GM19455 (cell line): ENCODE data around the gene TMEM132D.
"Not testable (repeated sequence)": the region's sequence is repeated elsewhere in the genome, so short reads cannot be mapped to it uniquely, and the experiment has no call there.

Source experiments
- ATAC-seq: cut with Tn5 transposase; IDR thresholded peaks from one replicate; pipeline ENCODE4 v1.9.1; 2021; ENCODE audit not compliant: unreplicated experiment

TMEM132D gene

DNA sequence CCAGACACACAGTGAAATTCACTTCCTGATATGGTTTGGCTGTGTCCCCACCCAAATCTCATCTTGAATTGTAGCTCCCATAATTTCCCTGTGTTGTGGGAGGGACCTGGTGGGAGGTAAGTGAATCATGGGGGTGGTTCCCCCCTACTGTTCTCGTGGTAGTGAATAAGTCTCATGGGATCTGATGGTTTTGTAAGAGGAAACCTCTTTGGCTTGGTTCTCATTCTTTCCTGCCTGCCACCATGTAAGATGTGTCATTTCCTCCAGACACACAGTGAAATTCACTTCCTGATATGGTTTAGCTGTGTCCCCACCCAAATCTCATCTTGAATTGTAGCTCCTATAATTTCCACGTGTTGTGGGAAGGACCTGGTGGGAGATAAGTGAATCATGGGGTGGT is 354.8 kb downstream of the TMEM132D start:
- ATAC-seq = not testable (repeated sequence)

DNA sequence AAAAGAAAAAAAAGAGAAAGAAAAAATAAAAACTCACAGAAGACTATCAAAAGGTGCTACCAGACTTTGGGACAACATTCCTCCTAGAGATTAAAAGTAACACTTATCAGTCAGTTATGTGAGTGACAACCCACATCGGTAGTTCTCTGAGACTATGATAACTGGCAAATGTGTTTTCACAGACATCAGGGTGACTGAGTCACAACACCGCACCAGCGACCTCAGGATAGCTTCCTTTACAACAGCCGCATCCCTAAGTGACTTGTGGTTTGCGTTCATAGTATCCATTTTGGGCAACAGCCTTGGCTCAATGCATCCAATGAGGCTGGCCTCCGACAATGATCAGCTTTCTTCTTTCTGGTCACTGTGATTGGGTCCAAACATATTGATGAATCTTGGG is 359.1 kb downstream of the TMEM132D start:
- ATAC-seq = no peak

DNA sequence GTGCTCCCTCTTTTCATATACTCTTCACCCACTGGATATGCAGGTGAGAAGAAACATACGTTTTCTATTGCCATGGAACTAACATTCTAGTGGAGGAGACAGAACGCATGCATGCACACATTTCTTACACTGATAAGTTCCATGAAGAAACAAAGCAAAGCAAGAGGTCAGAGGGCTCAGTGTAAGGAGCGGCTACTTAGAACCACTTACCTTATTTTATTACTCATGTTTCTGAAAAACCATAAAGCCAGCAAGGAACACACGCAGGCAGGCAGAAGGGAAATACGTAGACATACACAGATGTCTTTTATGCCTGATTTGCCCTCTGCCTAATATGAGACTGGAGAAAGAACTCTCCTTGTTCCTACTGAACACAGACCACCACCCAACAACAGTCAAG is 362.9 kb downstream of the TMEM132D start:
- no peak for ATAC-seq

DNA sequence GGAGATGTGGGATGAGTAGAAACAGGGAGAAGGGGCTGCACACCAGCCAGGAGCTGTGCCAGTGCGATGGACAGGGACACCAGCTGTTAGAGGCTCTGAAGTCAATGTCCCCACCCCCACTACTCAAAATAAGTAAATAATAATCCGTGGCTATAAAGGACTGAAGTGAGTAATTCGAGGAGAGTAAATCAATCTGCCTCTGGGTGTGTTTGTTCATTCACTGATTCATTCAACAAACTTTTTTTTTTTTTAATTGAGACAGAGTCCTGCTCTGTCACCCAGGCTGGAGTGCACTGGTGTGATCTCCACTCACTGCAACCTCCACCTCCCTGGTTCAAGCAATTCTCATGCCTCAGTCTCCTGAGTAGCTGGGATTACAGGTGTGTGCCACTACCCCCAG is 363.6 kb downstream of the TMEM132D start:
- no peak for ATAC-seq

DNA sequence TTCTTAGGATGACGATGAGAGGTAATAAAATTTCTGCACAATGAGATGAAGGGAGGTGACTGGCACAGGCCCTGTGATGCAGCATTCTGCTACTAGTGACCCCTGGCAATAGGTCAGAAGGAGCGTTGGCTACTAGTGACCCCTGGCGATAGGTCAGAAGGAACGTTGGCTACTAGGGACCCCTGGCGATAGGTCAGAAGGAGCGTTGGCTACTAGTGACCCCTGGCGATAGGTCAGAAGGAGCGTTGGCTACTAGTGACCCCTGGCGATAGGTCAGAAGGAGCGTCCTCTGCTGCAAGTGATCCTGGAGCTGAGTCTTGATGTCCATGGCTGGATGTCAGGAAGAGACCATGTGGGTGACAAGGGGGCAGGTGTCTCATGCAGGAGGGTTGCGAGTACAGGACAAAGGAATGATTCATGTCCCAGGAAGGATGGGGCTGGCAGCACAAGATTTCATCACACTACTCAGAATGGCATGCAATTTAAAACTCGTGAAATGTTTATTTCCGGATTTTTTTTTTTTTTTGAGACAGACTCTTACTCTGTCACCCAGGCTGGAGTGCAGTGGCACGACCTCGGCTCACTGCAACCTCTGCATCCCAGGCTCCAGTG is 365.0 kb downstream of the TMEM132D start:
- ATAC-seq = not testable (repeated sequence)

DNA sequence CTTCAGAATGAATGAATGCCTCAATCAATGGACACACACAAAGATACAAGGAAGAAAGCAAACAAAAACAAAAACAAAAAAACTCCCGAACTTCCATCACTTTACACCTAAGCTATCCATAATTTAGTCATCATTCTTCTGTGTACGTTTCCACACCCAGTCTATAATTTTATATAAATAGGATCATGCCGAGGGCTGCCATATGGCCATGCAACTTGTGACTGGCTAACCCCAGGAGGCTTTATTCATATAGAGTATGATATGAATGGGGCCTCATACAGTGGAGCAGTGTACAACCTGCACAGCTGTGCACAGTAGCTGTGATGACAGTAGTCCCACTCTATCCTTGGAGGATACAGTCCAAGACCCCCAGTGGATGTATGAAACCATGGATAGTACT is 365.7 kb downstream of the TMEM132D start:
- no peak for ATAC-seq

DNA sequence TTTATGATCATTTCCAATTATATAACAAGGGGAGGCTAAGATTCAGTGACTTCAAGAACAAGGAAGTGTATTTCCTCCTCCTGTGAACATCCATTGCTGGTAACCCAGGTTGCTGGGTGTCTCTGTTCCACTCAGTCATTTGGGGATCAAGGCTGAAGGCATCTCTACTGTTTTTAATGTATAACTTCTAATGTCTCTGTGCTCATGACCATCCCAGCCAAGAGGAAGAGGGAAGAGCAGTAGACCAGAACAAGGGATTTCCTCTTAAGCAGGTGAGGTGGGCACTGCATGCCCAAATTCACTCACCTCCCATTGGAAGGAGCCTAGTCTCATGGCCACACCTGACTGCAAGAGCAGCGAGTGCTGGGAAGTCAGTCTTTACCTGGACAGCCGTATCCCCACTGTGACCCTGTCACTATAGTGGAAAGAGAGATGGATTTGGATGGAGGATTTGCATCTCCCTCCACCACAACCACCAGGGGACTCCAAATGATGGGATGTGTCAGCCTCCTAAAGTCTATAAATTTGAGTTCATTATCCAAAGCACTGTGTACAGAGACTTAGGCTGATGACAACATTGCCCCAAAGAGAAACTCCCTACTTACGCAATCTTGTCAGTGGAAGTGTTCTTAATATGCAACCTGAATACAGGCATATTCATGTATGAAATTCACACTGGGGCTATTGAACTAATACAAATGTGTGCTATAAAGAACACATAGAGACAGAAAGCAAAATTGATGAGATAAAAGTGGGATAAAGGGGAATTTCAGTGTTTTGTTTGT is 368.7 kb downstream of the TMEM132D start:
- ATAC-seq = no peak

DNA sequence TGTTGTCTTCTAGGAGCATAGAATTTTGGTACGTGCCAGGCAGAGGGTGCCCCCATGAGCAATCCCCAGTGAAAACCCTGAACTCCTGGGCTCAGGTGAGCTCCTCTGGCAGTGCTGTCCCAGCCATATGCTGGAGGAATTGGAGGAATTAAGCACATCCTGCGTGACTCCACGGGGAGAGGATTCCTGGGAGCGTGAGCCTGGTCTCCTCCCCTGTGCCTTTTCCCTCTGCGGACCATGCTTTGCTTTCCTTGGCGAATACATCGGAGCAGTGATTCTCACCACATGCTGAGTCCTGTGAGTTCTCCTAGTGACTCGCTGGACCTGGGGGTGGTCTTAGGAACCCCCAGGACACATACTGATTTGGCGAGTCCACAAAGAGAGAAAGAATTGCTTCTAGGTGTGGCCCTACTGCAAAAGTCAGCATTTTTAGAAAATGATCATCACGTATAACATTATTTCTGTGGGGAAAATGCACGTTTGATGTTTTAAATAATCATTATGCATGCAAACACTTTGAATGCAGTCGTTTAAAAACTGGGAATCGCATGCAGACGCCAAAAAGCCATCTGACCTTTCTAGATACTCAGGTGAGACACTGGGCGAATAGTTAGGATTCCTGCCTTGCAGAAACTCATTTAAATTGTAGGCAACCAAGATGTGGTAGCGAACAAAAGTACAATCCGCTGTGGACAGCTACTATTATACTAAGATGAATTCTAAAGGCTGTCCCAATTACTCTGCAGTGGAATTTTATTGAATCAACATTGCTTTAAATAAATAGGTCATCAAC is 370.9 kb downstream of the TMEM132D start:
- no peak for ATAC-seq

DNA sequence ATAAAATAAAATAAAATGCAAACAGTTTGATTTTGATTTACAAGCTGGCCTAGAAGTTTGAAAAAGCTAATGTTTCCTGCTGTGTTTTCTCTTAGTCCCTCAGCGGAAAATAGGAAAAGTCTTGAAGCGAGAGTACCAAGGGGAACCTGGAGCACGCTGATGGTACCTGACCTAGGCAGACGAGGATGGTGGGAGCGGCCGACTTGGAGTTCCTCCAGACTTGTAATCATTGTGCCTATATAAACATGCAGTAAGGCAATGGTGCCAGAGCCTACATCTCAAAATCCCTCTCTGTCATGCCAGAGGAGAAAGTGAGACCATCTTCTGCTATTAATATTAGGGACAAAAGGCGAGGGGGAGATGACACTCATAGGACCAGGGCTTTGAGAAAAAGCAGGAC is 371.7 kb downstream of the TMEM132D start:
- ATAC-seq = no peak

DNA sequence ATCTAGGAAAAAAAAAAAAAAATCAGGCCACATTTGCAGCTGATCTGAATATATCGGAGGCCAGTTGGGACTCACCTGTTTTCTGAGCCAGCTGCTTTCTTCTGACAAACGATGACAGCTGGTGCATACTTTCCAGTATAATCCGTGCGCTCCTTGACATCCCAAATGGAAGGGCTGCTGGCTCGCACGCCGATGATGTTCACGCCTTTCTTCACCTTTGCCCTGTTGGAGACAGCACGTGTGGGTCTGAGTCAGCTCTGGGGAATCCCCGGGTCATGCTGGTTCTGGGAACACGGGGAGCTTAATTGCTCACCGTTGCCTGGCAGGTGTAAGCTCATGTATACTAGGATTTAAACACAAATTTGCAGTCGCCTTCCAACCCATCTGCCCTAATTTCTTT is 372.8 kb downstream of the TMEM132D start:
- no peak for ATAC-seq

DNA sequence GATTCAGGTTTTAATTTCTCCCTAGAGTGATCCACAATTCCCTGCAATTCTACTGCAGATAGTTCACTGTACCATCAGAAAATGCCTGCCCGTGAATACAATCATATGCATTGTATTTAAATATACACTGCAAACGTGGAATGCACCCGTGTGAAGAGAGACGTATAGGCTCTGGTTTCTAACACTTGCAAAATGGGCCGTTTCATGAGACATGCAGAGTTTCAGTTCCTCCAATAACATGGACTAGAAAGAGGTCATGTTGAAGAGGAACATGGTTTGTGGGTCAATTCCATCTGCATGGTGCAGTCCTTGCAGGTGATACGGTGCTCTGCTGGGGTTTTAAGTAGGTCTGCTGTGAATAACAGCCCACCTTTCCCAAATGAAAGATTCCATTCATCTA is 373.3 kb downstream of the TMEM132D start:
- ATAC-seq = no peak

DNA sequence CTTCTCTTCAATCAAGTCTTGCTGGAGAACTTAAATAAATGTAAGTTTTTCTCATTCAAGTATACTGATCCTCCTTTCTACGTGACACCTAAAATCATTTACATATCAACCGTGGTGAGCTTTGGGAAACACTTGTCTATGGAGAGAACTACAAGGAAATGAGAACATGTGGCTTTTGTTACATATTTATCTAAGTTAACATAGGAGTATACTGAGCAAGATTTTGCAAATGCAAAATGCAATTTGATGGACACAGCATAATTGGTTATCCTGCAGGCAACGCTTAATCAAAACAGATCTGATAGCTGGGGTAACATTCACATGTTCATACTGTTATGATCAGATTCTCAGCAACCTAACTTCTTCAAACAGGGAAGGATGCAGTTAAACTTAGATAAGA is 376.3 kb downstream of the TMEM132D start:
- no peak for ATAC-seq

DNA sequence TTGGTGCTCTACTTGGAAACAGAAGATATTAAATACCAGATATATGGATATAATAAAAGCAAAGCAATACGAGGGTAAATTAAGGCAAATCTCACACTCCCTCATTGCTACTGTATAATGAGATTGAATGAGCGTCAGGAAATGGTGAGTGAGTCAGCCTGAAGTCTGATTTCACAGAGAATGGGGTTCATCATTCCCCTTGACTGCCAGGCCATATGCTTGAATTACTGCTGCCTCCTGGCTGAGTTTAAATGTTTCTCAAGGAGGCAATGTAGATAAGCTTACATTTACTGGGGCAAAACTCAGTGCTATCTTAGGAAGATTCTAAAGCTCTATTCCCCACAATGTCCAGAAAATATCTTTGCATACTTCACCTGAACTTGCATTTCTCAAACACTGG is 380.2 kb downstream of the TMEM132D start:
- ATAC-seq = no peak

DNA sequence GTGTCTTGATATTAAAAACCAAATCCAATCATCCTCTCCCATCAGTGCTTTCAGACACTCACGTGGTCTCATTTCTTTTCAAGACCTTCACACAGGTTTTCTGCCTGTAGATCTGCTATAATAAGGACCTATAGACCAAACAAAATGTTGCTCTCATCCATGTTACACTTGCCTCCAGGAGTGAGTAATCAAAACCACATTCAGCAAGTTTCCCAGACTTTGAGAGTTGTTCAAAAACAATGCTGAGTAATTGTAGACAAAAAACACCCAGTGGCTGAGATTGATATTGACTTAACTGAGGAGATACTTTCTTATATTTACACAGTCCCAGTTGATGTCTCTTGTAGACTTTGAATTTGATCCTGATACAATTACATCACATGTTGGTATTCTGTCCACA is 383.1 kb downstream of the TMEM132D start:
- ATAC-seq = no peak

DNA sequence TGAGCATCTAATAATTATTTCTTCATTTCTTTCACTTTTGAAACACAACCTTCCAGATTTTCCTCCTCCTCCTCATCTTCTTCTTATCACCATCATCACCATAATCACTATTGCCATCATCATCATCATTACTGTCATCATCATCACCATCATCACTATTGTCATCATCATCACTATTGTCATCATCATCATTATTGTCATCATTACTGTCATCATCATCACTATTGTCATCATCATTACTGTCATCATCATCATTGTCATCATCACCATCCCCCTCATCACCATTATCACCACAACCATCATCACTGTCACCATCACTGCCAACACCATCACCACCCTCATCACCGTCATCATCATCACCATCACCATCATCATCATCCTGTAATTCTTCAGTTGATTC is 400.0 kb downstream of the TMEM132D start:
- ATAC-seq = no peak

DNA sequence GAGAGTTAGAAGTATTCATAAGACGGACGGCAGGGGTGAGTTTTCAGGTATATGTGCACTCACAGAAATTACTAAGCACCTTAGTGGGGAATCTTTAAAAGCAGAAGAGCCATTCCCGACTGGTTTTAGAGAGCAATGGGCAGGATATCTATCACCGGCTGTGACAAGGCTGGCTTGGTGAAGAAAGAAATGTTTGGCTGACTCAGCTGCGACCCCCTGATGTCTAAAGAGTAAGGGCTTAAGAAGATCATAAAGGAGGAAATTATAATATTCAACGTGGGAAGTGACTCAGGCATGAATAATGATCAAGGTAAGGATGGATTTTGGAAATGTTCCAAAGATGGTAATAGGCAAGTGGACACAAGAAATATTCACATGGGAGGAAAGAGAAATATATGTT is 407.6 kb downstream of the TMEM132D start:
- no peak for ATAC-seq

DNA sequence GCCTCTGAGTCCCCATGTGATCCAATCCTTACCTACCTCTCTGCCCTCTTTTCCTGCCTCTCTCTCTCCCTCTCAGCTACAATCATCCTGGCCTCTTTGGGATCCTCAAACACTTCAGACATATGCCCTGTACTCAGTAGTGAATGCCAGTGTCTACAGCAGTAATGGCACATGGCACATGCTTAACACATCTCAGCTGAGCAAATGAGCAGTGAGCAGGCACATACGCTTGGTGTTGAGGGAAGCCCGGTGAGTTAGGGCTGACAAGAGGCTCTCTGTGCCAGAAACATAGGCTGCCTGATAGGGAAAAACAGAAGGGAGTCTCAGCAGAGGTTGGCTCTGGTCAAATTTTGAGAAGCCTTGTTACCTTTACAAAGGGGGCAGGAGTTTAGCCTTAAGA is 409.1 kb downstream of the TMEM132D start:
- ATAC-seq = no peak

DNA sequence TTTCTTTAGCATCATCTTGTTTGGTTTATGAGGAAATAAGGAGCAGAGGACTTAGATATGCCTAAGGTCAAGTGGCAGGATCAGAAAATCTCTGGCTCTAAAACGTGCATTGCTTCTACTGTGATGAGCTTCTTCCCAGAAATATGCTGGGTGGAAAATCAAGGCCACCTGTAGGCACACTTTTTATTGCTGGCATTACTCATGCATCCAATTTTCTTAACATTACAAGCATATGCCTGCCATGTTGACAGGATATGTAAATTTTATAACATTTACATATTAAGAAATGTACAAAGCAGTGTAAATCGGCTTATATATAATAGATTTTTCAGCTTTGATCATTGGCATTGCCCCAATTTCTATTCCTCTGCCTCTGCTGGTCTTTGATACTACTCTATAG is 409.6 kb downstream of the TMEM132D start:
- no peak for ATAC-seq

DNA sequence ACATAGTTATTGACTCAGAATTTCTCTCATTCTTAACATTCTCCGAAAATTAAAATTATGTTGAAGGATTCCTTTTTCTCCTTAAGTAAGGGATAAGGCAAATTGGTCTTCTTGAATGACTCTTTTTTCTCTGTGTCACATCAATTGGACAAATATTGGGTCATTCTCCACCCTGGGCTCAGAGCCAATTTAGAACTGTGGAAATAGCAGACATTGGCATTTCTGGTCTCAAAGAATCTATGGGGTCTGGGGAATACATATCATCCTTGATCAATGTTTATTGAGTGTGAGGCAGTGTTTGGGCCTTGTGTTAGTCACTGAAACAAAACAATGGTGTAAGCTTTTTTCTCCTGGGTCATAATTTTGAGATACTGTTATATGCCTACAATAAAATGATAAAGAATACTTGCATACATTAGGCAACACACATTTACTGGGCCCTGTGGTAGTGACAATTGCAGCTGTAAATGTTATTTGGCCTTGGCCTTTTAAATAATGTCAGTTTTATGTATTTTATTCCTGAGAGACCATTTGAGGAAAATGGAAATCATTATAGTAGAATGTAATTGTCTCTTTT is 414.6 kb downstream of the TMEM132D start:
- no peak for ATAC-seq

DNA sequence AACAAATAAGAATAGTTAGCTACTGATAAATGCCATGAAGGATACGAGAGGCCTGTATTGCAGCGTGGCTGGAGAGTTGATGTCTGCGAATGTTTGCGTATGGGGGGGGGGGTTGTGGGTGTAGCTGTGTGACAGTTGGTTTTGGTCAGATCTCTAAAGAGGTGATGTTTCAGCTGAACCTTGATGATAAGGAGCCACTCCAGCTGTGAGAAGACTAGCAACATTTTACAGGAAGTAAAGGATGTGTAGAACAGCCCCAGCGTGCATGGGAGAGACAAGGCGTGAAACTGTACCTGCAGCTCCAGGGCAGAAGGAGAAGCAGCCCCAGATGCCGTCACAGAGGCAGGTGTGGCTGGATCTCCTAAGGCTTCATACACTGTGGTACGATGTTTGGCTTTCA is 416.9 kb downstream of the TMEM132D start:
- ATAC-seq = no peak

DNA sequence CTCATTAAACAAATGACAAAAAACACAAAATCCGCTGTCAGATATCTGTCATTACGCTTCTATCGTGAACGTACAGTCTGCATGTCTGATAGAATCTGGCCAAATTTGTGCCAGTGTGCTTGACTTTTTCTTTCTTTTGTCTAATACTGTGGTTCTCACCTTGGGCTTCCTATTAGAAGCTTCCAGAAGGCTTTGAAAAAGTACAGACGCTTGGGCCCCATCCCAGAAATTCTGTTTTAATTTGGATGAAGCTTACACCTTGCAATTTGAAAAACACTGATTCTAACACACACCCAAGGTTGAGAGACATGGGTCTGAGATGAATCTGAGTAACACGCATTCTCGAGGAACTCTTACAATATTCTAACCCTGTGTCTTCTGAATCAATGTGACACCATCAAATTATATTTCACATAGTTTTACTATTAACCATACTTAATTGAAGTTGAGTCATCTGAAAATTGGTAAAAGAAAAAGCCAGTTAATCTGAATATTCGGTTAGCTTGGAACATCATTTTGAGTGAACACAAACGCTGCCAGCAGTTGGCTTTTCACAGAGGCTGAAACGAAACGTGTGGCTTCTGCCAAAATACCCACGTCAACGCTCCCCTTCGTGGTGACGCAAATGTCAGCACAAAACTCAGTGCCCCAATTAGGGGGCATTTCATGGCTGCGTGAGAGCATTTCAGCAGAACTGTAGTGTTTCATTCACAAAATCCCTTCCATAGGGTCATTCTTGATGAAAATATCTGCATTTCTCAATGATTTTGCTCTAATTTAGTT is 420.5 kb downstream of the TMEM132D start:
- ATAC-seq = no peak
